SU-DHL-6 (cell line): ENCODE measurements around the gene TTLL13.
A peak's percentile ranks its signal among the peaks of the same experiment; 100 is the strongest.

ENCODE experiments used
- H2AFZ ChIP-seq: fragments of 200-600 bp; sonication (generic); 2 replicates; pipeline ENCODE4 v1.6.1; 2014; ENCODE audit warnings: low read depth, mild to moderate bottlenecking, moderate library complexity, mixed read lengths, antibody characterized with exemption, low read length; ENCODE audit not compliant: severe bottlenecking
- H3F3A ChIP-seq: fragments of 200-600 bp; shearing (Covaris generic); 2 replicates; pipeline ENCODE4 v1.6.0; 2016; ENCODE audit warnings: antibody characterized with exemption, mild to moderate bottlenecking; ENCODE audit not compliant: insufficient read depth
- H3K27ac ChIP-seq: fragments of 200-600 bp; sonication (generic); 2 replicates; pipeline ENCODE4 v1.5.1; 2016; ENCODE audit warnings: low read depth, mild to moderate bottlenecking, low read length, moderate library complexity, mixed read lengths
- H3K27me3 ChIP-seq: fragments of 200-600 bp; sonication (generic), shearing (Covaris generic); 2 replicates; pipeline ENCODE4 v1.6.0; 2014; ENCODE audit warnings: mild to moderate bottlenecking, low read length
- H3K36me3 ChIP-seq: fragments of 200-600 bp; sonication (generic); 2 replicates; pipeline ENCODE4 v1.6.1; 2014; ENCODE audit warnings: mild to moderate bottlenecking, low read length, mixed read lengths
- H3K4me2 ChIP-seq: fragments of 300-600, 200-600 bp; shearing (Covaris generic), sonication (generic); 2 replicates; pipeline ENCODE4 v1.6.0; 2014; ENCODE audit warnings: low read length, low read depth, mild to moderate bottlenecking; ENCODE audit not compliant: poor library complexity, severe bottlenecking
- H3K4me3 ChIP-seq: fragments of 200-600 bp; sonication (generic); 2 replicates; pipeline ENCODE4 v1.5.1; 2014; ENCODE audit warnings: antibody characterized with exemption, low read length, mild to moderate bottlenecking, mixed read lengths; ENCODE audit not compliant: insufficient read depth, poor library complexity, severe bottlenecking
- H3K79me2 ChIP-seq: fragments of 200-600 bp; sonication (generic); 2 replicates; pipeline ENCODE4 v1.6.1; 2014; ENCODE audit warnings: mild to moderate bottlenecking, low read length, moderate library complexity; ENCODE audit not compliant: insufficient read depth
- H3K9ac ChIP-seq: fragments of 200-600 bp; sonication (generic); 2 replicates; pipeline ENCODE4 v1.7.0; 2014; ENCODE audit warnings: mild to moderate bottlenecking, low read length
- H3K9me2 ChIP-seq: fragments of 200-600 bp; sonication (generic); replicated peaks from 2 replicates; pipeline ENCODE4 v1.6.1; 2014; ENCODE audit warnings: low read length; ENCODE audit not compliant: insufficient read depth
- H3K9me3 ChIP-seq: fragments of 200-600 bp; sonication (generic); 2 replicates; pipeline ENCODE4 v1.6.1; 2014; ENCODE audit warnings: low read length, mixed read lengths; ENCODE audit not compliant: insufficient read depth
- H4K20me1 ChIP-seq: fragments of 200-600 bp; sonication (generic); 2 replicates; pipeline ENCODE4 v1.6.1; 2014; ENCODE audit warnings: low read depth, mild to moderate bottlenecking, antibody characterized with exemption, low read length, moderate library complexity, mixed read lengths
- EZH2phosphoT487 ChIP-seq: fragments of 200-600 bp; sonication (generic), shearing (Covaris generic); conservative IDR thresholded peaks from 2 replicates; pipeline ENCODE4 v1.6.1; 2018; ENCODE audit warnings: mild to moderate bottlenecking, antibody characterized with exemption, low read length, moderate library complexity, mixed read lengths
- TF ChIP-seq, protein P1 (sequence below): fragments of 200-600 bp; sonication (generic); IDR thresholded peaks from one replicate; pipeline ENCODE4 v1.5.1; 2017; ENCODE audit warnings: antibody characterized with exemption, mild to moderate bottlenecking, low read length, moderate library complexity; ENCODE audit not compliant: insufficient read depth, poor library complexity, severe bottlenecking

Gene TTLL13

DNA sequence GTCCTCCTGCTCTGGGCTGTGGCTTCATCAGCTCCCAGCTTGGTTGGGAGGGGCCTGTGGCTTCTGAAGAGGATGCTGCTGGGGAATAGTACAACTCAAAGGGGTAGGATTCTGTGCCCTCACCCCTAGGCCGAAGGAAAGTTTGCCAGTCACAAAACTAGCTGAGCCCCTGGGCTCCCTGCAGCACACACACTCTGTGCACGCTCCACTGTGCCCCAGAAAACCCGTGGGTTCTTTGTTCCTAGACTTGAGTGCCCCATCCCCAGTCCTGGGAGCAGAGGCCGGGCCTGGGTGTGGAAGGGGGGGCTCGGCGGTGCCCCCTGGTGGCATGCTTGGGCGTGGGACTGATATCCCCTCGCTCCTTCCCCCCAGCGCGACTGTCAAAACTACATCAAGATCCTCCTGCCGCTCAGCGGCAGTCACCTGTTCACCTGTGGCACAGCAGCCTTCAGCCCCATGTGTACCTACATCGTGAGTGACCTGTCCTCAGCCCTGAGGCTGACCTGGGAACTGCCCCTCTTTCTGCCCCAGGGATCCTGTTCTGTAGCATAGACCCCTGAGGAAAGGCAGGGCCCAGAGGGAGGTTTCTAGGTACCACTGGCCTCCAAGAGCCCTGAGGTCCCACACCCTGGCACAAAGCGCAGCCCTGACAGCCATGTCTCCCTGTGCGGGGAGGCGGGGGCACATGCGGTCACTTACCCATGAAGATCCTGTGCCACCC is 29.8 kb upstream of the TTLL13 start:
- Histone ChIP-seq H4K20me1 (no peaks in the 10 kb centered on the region), H3K9me2 (no peaks in the 10 kb centered on the region), H3K27me3 (no peaks in the 10 kb centered on the region), H3K4me3 (no peak overlapping the region), H3K9ac (no peak overlapping the region), H3K36me3 (no peaks in the 10 kb centered on the region), H2AFZ (no peak overlapping the region), H3F3A (no peaks in the 10 kb centered on the region), H3K27ac (no peak overlapping the region), H3K79me2 (no peaks in the 10 kb centered on the region), H3K9me3 (no peaks in the 10 kb centered on the region), H3K4me2 (no peak overlapping the region)
- TF ChIP-seq, protein P1, sequence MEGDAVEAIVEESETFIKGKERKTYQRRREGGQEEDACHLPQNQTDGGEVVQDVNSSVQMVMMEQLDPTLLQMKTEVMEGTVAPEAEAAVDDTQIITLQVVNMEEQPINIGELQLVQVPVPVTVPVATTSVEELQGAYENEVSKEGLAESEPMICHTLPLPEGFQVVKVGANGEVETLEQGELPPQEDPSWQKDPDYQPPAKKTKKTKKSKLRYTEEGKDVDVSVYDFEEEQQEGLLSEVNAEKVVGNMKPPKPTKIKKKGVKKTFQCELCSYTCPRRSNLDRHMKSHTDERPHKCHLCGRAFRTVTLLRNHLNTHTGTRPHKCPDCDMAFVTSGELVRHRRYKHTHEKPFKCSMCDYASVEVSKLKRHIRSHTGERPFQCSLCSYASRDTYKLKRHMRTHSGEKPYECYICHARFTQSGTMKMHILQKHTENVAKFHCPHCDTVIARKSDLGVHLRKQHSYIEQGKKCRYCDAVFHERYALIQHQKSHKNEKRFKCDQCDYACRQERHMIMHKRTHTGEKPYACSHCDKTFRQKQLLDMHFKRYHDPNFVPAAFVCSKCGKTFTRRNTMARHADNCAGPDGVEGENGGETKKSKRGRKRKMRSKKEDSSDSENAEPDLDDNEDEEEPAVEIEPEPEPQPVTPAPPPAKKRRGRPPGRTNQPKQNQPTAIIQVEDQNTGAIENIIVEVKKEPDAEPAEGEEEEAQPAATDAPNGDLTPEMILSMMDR = peak; percentile 58
- TF ChIP-seq EZH2phosphoT487 = no peak

DNA sequence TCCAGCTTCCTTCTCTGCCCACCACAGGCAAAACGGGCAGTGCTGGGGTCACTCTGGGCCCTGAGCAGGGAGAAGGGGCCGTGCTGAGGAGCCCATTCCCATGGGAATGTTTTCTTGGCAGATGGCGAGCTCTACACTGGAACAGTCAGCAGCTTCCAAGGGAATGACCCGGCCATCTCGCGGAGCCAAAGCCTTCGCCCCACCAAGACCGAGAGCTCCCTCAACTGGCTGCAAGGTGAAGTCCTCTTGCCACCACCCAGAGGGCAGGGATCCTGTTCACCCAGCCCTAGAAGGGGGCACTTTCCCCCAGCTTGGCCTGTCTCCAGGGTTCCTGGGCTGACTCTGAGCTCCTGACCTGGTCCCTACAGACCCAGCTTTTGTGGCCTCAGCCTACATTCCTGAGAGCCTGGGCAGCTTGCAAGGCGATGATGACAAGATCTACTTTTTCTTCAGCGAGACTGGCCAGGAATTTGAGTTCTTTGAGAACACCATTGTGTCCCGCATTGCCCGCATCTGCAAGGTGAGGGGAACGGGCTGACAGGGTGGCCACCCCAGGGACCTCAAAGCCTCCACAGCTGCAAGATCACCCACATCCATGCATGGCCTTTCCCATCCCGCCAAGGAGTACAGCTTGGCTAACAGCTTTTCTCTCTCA is 28.0 kb upstream of the TTLL13 start:
- H3K36me3 ChIP-seq = no peaks in the 10 kb centered on the region
- no peak overlapping the region for H3K9ac ChIP-seq
- H3K27ac ChIP-seq = no peak overlapping the region
- H3K27me3 ChIP-seq = no peaks in the 10 kb centered on the region
- H3K79me2 ChIP-seq = no peaks in the 10 kb centered on the region
- H3K9me2 ChIP-seq = no peaks in the 10 kb centered on the region
- no peaks in the 10 kb centered on the region for H3F3A ChIP-seq
- no peaks in the 10 kb centered on the region for H4K20me1 ChIP-seq
- H3K4me2 ChIP-seq = no peak overlapping the region
- no peak overlapping the region for H2AFZ ChIP-seq
- no peaks in the 10 kb centered on the region for H3K9me3 ChIP-seq
- no peak for TF ChIP-seq EZH2phosphoT487
- TF ChIP-seq, protein P1 = peak; percentile 41
- no peak overlapping the region for H3K4me3 ChIP-seq

DNA sequence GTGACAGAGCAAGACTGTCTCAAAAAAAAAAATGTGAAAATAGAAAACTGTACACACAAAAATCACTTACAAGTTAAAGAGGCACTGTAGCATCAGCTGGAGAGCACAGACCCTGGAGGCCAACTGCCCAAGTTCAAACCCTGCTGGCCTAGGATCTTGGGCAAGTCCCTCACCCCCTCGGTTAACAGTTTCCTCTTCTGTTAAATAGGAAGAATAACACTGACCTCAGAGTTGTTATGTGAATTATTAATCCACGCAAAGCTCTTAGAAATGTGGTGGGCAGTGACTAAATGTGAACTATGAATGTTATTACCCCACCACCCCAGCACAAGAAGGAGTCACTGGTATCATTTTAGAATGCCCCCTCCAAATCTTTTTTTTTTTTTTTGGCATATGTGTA is 26.8 kb upstream of the TTLL13 start:
- no peak overlapping the region for H3K9ac ChIP-seq
- no peaks in the 10 kb centered on the region for H3K36me3 ChIP-seq
- H3K27me3 ChIP-seq = no peaks in the 10 kb centered on the region
- no peak overlapping the region for H3K27ac ChIP-seq
- H3F3A ChIP-seq = no peaks in the 10 kb centered on the region
- H2AFZ ChIP-seq = no peak overlapping the region
- no peaks in the 10 kb centered on the region for H4K20me1 ChIP-seq
- H3K4me3 ChIP-seq = no peak overlapping the region
- H3K9me3 ChIP-seq = no peaks in the 10 kb centered on the region
- no peak overlapping the region for H3K4me2 ChIP-seq
- TF ChIP-seq, protein P1 = no peak
- no peak for TF ChIP-seq EZH2phosphoT487
- H3K79me2 ChIP-seq = no peaks in the 10 kb centered on the region
- no peaks in the 10 kb centered on the region for H3K9me2 ChIP-seq
